Endometrial microvascular endothelial cells (primary cell): ENCODE data around the gene KRR1. TPM values are rescaled to one million over a fixed set of nuclear protein-coding genes. Genes with fewer than 3 reads are reported as not detected.
"Not testable (repeated sequence)": the region's sequence is repeated elsewhere in the genome, so short reads cannot be mapped to it uniquely, and the experiment has no call there.

ENCODE experiments used
- in situ Hi-C: cut with HindIII; loops from 2 replicates; pipeline ENCODE4 v1.10.0; 2017; ENCODE audit warnings: low sequenced_read_pairs, low pct_unique_long_range_greater_than_20kb; ENCODE audit errors: inconsistent ontology term
- total RNA-seq: library from RNA; depleted of rRNA; stranded (reverse); fragments of >200 nt; gene quantifications from one replicate; pipeline ENCODE4 v1.2.3, GENCODE V29; 2015; ENCODE audit errors: inconsistent ontology term

The KRR1 gene
- total RNA-seq, 1 donor from 2014 or later, result 72.2 TPM

DNA sequence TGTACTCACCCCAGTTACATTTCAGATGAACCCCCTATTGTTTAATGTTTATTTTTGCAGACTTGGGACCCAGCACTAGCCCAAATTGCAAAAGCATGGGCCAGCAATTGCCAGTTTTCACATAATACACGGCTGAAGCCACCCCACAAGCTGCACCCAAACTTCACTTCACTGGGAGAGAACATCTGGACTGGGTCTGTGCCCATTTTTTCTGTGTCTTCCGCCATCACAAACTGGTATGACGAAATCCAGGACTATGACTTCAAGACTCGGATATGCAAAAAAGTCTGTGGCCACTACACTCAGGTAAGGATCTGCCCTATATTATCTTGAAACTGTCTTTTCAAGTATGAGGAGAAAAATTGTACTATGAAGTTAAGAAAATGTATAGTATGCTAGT lies 29.6 kb downstream of the KRR1 start:
- in situ Hi-C loops, result no loop called here

DNA sequence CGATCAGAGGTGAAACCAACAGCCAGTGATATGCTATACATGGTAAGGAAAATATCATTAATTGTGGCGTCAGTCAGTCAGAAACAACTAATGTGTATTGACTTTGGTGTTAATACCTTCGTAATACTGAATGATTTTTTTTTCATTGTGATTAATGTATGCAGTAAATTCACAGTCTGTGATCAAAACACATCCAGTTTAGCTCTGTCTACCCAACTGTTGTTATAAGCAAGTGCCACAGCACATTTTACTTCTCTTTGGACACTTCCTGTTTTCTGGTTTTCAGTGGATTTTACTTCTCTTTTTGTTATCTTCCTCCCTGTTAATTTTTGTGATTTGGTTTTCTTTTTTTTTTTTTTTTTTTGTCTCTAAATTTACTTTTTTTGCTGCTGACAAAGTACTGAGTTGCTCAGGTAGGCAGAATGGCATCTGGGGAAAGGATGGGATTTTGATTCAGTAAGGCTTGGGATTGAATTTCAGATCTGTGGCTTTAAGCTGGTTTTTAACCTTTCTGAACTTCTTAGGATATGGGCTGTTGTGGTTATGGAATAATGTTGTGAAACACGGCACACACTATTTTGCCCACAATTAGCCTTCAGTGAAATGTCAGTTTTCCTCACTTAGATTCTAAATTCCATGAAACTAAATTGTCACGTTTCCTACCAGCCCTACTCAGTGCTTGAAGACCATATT lies 30.2 kb downstream of the KRR1 start:
- in situ Hi-C loops, result no loop called here

DNA sequence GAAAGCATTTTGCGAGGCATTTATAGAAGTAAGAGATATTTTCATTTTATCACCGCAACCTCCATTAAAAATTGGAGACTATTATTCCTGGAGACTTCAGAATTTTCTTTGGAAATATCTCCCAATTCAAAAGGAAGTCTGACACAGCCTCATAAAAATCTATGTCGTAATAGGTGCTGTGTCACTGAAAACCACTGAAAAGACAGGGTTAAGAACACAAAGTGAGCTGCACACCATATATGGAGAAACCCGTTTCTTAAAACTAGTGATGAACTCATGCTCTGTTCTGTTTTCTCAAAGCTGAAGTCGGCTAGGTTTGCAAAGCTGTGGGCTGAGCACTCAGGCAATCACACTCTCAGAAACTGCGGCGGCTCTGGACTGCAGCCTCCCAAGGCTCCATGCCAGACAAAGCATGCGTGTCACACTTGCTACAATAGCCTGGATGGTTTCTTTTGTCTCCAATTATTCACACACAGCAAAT lies 30.9 kb downstream of the KRR1 start, which contains the start of gene GLIPR1:
GLIPR1 (plus strand) TSS at position 287 of the 481 bp plus-strand sequence; CDS start at position 413, 126 bp downstream.
- in situ Hi-C loops, result no loop called here

DNA sequence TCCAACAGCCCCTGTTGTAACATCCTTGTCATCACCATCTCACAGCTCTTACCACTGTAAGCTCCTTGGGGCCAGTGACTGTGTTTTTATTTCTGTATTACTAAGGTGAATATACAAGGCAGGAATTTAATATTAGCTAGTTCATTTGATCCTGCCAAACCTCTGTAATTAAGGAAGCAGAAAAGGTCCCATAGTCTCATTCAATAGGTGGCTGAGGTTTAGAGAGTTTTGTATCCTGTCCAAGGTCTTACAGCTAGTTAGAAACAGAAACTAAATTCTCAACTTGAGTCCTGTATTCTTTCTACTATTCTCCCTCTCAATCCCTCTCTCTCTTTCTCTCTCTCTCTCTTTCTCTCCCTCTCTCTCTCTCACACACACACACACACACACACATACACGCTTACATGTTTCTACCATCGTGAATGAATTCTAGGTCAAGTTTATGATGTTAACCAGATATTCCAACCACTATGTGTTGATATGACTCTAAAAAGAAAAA lies 31.4 kb downstream of the KRR1 start:
- in situ Hi-C loops, result no loop called here

DNA sequence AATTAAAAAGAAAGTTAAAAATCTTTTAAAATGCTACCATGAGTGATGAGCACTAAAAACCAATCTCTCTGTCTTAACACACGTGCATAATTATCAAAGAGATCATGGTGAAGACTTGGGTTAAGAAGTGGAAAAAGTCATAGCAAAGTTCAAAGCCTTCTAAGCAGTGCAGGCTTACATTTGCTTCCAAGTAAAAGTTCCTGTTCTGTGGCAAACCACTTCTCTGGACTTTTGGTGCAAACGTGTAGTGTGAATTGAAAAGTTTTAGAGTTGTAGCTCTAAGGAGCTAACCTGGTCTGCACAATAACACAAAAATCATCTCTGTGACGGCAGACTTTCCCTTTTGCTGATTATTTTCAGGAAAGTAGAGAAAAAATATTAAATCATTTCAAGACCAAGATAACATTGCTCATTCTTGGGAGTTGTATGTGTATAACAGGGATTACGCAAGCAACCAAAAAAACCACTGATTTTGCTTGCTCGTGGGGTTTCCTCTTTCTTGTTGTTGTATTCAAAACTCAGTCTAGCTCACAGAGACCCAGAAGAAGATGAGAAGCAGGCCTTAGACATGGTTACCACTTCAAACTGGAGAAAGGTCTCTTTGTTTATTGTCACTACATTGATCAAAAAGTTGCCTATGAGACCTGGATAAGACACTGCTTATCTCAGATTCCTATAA lies 33.2 kb downstream of the KRR1 start:
- in situ Hi-C loops, result no loop called here

DNA sequence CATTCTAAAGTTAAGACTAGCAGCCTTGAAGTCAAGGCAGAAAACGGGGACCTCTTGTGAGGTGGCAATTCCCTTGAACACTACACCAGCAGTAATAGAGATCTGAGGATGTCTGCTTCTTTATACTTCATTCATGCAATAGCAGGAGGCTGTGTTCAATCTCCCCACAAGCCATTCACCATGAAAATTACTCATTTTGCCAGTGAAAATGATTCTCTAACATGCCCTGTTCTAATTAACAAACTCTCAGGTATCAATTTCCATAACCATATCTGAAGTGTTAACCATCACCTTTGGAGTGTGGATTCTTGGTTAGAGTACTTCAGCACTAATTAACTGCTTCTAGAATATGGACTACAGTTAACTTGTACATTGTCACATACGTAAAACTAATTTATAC lies 34.3 kb downstream of the KRR1 start:
- in situ Hi-C loops, result no loop called here

DNA sequence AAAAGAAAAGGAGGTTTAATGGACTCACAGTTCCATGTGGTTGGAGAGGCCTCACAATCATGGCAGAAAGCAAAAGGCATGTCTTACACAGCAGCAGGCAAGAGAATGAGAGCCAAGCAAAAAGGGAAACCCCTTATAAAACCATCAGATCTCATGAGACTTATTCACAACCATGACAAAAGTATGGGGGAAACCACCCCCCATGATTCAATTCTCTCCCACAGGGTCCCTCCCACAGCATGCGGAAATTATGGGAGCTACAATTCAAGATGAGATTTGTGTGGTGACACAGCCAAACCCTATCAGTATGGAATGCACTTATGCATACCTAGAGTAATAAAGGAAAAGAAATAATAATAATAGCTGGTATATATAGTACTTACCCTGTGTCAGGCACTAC lies 35.3 kb downstream of the KRR1 start:
- in situ Hi-C loops, result no loop called here

DNA sequence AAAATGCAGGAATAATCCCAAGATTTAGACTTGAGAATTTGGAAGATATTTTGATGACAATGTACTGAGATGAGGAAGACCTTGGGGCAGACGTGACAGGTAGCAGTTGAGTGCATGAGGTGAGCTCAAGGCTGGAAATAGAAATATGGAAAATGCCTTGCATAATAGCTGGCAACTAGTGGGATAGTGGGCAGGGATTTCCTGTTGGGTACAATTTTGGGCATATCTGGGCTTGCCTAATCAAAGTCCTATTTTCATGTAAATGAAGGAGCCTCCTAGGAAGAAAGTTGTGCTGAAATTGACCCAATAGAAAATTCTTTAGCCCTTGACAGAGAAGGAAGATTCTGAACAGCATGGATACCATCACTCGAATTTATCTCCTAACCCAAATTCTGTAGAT lies 37.3 kb downstream of the KRR1 start:
- in situ Hi-C loops, result no loop called here

DNA sequence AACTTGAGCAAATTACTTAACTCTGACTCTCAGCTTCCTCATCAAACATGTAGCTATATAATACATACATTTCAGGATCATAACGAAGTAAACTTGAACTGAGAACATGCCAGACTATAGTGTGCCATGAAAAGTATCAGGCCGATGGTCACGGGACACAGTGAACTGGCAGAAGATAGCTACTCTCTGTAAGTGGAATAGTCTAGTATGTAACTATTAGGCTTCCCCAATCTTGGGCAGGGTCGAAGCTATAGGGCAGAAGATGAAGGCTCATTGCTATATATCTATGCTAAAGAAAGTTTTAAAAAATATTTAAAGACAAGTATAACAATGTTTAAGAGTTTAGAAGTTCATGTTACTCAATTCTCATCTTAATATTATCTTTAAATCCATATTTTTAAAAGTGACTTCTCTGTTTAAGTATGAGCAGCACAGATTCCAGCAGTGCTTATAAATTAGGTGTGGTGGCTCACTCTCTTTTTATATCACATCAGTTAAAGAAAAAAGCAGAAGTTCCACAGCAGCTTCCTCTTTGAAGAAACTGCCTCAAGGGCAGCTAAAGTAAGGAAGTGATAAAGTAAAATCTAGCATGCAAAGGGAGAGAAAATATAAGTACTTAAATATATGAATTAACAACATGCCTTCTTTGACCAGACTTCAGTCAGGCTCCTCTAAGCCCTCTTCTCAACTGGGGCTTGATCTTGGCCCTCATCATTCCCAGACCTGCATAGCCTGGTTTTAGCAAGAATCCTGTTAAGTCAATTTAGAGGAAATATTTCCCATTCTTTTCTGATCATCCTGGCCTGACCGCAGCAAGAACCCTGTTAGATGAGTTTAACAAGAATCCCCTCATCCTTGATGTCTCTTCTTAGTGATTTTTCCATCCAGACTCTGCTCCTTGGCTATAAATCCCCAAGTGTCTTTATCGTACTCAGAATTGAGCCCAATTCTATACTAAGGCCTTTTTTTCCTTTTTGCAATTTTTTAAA lies 39.2 kb downstream of the KRR1 start:
- in situ Hi-C loops, result no loop called here

DNA sequence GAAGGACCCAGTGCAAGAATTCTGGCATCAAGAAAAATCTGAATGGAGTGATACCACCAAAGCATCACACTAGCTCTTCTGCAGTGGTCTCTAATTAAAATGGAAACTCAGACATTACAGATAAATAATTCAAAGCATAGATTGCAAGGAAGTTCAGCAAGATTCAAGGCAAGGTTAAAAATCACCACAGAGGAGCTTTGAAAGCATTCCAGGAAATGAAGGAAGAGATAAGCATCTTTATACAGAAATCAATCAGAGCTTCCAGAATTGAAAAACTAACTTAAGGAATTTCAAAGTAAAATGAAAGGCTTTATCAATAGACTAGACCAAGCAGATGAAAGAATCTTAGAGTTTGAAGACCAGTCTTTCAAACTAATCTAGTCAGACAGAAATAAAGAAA lies 51.2 kb downstream of the KRR1 start:
- in situ Hi-C loops, result no loop called here

DNA sequence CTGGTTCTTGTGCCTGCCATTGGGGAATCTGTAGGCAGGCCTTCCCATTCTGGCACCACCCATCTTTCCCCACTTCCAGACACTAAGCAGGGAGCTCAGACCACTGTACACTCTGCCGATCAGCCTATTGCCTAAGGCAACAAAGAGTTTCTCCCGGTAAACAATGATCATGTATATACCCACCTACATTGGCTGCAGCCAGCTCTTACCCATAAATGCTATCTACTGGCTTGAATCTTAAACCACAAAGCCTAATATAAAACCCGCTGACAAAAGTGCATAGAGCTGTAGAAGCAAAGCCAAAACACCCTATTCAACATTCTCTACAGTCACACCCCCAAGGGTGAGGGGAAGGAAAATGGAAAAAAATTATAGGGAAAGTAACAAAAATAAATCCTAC lies 51.7 kb downstream of the KRR1 start:
- in situ Hi-C loops, result no loop called here

DNA sequence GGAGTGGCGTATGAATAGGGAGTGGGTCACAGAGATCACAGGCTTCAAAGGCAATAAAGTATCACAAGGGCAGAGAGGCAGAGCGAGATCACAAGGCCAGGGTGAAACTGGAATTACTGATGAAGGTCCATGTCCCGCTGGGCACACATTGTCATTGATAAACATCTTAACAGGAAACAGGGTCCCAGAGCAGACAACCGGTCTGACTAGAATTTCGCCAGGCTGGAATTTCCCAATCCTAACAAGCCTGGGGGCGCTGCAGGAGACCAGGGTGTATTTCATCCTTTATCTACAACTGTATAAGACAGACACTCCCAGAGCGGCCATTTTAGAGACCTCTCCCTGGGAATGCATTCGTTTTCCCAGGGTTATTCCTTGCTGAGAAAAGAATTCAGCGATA lies 53.5 kb downstream of the KRR1 start:
- in situ Hi-C loops, result not testable (repeated sequence)

DNA sequence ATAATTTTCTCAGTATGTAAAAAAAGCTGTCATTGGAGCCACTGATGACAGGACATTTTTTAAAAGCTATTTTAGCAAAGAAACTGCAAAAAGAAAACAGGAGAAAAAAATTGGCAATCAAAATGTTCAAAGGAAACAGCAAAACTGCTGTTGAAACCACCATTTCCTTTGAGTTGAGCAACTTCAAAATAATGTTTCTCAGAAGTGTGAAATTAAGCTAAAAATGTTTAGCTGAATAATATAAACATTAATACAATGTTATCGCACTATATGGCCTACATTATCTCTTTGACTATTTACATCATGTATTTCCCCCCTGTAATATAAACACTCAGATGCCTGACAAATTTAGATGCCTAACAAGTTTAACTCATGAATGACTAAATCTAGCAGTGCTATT lies 54.2 kb downstream of the KRR1 start:
- in situ Hi-C loops, result no loop called here

DNA sequence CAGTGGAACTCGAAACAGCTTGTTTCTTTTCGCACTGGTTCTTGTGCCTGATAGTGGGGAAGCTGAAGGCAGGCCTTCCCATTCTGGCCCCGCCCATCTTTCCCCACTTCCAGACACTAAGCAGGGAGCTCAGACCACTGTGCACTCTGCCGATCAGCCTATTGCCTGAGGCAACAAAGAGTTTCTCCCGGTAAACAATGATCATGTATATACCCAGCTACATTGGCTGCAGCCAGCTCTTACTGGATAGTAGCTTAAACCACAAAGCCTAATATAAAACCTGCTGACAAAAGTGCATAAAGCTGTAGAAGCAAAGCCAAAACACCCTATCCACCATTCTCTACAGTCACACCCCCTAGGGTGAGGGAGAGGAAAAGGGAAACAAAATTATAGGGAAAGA lies 55.6 kb downstream of the KRR1 start:
- in situ Hi-C loops, result no loop called here

DNA sequence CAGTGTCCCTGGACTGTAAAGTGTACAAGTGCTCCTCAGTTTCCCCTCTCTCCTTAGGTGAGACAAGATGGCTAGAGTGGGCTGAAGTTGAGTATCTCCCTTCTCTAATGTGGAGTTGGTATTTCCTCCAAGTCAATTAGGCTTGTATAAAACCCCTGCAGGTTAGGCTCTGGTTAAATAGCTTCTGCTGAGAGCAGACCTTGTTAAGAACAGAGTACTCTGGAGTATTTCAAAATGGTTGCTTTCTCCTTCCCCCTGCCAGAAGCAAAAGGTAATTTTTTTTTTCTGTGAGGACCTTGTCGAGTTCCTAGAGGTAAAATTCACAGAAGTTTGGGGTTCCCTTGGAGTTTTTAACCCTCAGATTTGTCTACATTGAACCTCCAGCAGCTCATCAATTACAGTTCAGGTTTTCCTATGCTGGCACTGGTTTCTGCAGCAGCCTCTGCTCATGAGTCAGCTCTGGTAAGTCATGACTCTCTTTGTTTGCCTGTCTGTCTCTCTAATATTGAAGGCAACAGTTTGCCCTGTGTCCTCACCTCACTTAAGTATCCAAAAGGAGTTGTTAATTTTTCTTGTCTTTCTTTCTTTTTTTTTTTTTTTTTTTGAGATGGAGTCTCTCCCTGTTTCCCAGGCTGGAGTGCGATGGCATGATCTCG lies 58.6 kb downstream of the KRR1 start:
- in situ Hi-C loops, result no loop called here

DNA sequence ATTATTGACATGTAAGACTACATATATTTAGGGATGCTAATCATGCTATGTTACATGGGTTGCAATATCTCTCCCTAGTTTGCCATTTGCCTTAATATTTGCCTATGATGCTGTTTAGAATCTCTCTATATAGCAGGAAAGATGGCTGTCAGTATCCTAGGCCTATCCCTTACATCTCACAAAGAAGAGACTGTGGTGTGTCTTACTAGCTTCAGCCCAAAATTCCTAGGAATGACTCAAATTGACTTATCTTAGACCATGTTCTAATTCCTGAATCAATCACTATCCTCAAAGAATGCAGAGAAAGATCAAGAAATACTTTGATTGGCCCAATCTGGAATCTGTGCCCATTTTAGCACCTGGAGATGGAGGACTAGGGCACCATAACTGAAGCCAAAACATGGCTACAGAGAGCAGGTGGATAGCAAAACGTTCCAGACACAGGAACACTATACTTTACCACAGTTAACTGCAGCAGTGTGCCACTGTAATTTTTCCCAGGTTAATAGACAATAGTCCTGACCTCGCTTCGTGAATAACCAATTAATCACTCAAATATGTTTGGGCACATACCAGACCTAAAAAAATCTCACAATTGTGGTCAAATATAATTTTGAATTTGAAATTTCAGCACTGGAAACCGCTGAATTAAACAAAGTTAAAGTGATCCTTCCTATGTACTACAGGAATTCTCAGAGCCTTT lies 63.6 kb downstream of the KRR1 start:
- in situ Hi-C loops, result no loop called here

DNA sequence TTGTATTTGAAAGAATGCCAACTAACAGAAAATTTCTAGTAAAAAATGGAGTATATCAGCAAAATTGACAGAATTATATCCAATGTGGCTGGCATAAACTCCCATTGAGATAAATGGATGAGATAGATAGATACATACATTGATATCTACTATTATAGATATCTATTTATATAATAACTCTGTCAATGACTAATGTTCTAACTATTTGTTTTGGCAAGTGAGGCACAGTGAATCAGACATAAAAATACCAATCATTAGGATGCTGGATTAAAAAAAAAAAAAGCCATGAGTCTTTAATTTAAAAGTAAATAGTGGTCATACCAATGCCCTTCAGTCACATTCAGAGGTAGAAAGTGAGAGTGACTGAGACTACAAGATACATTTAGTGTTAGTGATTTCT lies 64.6 kb downstream of the KRR1 start:
- in situ Hi-C loops, result no loop called here

DNA sequence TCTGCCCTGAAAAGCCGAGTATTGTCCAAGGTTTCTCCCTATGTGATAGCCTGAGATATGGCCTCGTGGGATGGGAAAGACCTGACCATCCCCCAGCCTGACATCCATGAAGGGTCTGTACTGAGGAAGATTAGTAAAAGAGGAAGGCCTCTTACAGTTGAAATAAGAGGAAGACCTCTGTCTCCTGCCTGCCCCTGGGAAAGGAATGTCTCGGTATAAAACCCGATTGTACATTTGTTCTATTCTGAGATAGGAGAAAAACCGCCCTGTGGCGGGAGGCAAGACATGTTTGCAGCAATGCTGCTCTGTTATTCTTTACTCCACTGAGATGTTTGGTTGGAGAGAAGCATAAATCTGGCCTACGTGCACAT lies 66.3 kb downstream of the KRR1 start:
- in situ Hi-C loops, result not testable (repeated sequence)
